Pulmonary artery endothelial cell (primary cell): ENCODE data around the gene FBN2. TPM values are rescaled to one million over a fixed set of nuclear protein-coding genes. Genes with fewer than 3 reads are reported as not detected.
"Not testable (repeated sequence)": the region's sequence is repeated elsewhere in the genome, so short reads cannot be mapped to it uniquely, and the experiment has no call there.

Experiments
- DNase-seq: peaks from one replicate; pipeline ENCODE4 v3.0.0-alpha.2; 2011; ENCODE audit warnings: low read depth, low spot score
- total RNA-seq: library from RNA; depleted of rRNA; stranded (reverse); fragments of >200 nt; gene quantifications from 2 replicates; pipeline ENCODE4 v1.2.3, GENCODE V29; 2014

The FBN2 gene
- total RNA-seq, 1 donor from 2014 or later: 73.7 TPM

DNA sequence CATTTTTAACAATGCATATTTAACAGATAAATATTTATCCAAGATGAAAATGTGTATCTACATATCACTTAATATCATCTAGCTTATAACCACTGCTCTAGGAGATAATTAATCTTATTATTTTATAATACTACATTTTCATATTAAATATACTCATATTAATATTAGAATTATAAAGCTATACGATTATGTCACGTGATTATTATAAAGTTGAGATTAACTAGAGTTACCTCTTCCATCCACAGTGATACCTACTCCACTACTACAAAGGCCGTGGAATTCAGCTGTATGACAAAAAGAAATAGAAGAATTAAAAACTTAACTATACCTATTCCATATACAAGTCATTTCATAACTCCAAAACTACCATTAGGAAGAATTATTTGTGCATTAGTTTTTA lies 171.9 kb downstream of the FBN2 start:
- DNase-seq: no peak

DNA sequence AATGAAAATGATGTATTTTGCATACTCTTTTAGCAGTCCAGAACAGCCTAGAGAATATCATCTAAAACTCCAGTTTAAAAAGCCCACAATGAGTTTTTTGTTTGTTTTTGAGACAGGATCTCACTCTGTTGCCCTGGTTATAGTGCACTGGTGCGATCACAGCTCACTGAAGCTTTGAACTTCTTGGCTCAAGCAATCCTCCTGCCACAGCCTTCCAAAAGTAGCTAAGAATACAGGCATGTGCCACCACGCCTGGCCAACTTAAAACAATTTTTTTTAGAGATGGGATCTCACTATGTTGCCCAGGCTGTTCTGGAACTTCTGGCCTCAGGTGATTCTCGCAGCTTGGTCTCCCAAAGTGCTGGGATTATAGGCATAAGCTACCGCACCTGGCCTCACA lies 175.7 kb downstream of the FBN2 start:
- DNase-seq: no peak

- DNase-seq: no peak
Measured at GRCh38 chr5:128358826-128359225, 179.2 kb downstream of the FBN2 start.

GRCh38 chr5:128357226-128357625 lies 180.8 kb downstream of the FBN2 start:
- no peak for DNase-seq

GRCh38 chr5:128355961-128356360 lies 182.1 kb downstream of the FBN2 start:
- DNase-seq: no peak

- no peak for DNase-seq
Measured at GRCh38 chr5:128353441-128354107, 184.5 kb downstream of the FBN2 start.

- no peak for DNase-seq
Measured at GRCh38 chr5:128350705-128351104, 187.3 kb downstream of the FBN2 start.

DNA sequence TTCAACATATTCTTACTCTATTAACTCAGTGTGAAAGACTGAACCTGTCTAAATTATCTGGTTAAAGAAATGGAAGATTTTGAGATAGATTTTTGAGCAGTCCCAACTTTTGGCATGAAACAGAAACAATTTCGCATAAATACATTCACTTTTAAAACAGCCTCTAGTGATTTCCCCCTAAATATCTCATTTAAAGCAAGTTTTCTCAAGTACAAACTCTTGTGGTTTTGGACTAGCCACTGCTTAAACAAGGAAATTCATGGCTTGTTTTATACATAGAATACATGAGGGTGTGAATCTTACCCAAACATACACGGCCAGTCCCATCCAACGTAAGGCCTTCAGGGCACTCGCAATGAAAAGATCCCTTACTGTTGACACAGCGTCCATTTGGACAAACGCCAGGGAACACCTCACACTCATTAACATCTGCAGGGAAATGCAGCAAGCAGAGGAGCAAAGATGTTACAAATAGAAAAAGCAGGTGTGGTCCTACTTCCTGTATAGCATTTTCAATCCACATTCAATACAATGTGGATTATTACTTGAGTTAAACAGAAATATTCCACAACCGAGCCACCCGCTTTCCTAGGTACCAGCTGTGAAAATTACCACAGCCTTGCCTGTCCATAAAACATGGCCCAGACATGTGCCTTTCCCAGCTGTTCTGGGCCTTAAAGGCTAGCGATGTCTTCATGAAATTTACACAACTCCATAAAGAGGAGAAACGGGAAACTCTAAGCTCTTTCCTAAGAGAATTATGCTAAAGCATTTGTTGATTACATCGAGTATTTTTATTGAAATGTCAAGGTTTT lies 188.8 kb downstream of the FBN2 start:
- DNase-seq: no peak

GRCh38 chr5:128346038-128346437 lies 192.0 kb downstream of the FBN2 start:
- DNase-seq: no peak

DNA sequence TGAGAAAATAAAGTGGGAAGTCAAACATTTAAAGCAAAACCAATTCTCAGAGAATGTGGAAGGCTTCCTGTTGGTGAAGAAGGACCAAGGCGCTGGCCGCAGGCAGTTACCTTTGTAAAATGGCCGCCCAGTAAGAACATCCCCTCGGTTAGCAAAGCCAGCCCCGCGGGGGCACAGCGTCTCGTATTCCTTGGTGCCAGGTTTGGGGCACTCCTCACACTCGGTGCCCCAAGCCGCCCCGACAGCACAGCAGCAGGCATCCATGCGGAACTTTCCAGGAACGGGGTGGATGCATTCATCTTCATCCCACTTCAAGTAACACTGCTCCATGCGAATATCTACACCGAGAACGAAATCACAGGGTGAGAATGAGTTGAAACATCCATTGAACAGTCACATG lies 192.8 kb downstream of the FBN2 start:
- DNase-seq: no peak

- no peak for DNase-seq
Measured at GRCh38 chr5:128343168-128343567, 194.9 kb downstream of the FBN2 start.

GRCh38 chr5:128341056-128341455 lies 197.0 kb downstream of the FBN2 start:
- DNase-seq: no peak

DNA sequence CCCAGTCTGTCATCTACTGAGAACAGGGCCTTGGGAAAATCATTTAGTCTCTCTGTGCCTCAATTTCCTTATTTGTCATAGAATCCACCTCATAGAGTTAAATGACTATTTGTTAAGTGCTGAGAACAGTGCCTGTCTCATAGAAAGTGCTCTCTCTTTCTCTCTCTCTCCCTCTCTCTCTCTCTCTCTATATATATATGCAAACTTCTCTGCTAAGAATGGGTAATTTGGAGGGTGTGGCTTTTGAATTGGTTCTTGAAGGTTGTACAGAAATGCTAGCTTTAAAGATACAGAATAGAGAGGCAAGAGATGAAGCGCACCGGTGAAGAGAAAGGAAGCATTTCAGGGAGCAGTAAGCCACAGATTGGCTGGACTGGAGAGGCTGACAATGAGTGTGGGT lies 197.4 kb downstream of the FBN2 start:
- DNase-seq: no peak

DNA sequence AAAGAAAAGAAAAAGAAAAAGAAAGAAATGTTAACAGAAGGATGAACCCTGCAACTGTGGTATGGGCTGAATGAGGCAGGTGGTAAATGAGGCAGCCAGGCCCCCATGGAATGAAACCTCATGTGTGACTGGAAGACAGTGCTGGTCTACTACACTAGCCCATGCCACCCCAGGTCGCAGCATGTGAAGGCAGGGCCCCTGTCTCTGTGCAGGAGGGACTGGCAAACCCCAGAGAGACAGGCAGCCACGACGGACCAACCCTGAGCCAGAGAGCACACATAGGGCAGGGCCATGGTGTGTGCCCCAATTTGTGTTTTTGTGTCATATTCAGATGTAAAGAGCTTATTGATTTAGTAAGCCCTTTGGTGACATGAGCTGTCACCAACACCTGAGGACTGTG lies 198.5 kb downstream of the FBN2 start:
- DNase-seq: no peak

DNA sequence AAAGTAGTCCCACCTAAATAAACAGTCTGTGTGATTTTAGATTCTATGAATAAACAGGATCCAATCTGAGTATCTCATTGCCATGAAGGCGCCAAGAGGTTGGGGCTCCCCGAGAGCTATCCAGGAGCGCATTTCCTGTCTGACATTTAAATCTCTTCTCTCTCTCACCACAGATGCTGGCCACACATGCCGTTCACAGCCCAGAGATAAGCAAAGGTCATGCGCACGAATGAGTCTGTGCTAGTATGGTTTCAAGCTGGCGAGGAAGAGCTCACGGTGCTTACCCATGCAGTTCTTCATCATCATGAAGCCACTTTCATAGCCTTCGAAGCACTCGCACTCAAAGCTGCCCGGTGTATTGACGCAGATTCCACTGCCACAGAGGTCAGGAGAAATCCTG lies 199.4 kb downstream of the FBN2 start:
- no peak for DNase-seq

DNA sequence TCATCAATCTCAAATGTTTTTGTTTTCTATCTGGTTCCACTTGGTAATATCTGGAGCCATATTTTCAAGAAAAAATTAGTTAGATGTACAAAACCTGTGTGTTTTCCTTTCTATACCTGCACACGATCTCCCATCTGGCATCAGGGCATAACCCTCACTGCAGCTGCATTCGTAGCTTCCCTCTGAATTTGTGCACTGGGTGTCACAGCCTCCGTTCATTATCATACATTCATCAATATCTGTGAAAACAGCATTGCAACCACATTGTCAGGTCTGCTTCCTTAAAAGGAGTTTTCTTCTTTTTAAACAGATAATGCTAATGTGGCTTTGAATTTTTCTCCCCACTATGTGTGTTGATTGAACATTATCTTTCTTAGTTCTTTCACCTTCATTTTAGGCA lies 202.7 kb downstream of the FBN2 start:
- no peak for DNase-seq

DNA sequence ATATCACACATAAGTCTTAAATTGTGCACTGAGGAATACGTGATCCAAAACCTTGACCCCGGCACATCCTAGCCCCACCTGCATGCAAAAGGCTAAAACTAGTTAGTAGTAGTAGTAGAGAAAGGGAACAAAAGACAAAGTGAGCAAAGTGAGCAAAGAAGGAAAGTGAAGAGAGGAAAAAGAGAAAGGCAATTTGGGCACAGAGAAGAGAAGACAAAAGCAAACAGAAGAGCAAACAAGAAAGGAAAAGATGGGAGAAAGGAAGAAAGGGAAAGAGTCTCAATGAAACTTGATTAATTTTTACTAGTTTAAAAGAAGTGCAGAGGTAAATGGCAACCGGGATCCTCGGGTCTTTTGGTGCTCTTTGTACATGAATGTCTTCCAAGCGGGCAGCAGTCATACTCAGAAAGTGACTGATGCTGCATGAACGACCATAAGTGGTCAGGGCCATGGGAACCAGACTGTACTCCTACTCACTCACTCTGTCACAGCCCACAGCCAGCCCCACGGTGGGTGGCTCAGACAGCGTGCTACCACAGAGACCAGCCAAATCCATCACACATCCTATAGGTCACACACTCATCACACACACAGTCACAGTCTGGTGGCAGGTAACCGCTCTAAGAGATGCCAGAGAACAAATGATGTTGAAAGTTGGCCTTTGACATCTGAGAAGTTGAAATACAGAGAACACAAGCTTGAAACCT lies 203.9 kb downstream of the FBN2 start:
- DNase-seq: no peak

GRCh38 chr5:128331261-128331660 lies 206.8 kb downstream of the FBN2 start:
- no peak for DNase-seq

DNA sequence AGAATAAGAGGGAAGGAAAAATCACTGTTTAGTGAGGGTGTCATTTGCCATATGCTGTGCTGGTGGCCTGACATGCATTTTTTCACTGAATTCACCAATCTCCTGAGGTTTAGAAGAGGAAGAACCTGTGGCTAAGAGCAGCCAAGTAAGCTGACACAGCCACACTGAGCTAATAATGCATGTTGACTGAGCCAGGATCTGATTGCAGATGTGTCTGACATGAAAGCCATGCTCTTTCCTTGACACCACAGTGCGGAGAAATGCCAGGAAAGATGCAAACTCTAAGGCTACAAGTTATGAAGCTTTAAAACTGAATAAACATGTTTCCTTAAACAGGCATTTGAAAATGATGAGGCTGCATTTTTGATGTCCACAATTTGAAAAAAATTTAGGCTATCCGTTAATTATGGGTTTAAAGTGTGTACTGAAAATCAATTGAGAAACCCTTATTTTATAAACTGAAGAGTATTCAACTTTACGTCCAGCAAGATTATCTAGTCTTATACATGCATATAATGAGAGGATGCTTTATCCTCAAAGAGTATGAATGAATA lies 208.6 kb downstream of the FBN2 start:
- no peak for DNase-seq

DNA sequence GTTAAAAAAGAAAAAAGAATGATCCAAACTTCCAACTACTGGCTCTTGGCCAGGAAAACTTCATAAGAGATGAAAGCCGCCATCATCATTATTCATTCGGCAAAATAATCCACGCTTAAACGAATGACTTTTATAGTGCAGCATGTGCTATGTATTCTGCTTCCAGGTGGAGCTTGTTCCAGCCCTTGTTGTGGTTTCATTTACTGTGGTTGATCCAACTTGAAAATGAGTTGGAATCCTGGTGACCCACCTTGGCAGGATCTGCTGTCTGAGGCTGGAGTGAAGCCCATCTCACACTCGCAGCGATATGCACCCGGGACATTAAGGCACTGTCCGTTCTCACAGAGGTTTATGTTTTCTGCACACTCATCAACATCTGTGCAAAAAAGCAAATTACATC lies 209.6 kb downstream of the FBN2 start:
- DNase-seq: no peak

DNA sequence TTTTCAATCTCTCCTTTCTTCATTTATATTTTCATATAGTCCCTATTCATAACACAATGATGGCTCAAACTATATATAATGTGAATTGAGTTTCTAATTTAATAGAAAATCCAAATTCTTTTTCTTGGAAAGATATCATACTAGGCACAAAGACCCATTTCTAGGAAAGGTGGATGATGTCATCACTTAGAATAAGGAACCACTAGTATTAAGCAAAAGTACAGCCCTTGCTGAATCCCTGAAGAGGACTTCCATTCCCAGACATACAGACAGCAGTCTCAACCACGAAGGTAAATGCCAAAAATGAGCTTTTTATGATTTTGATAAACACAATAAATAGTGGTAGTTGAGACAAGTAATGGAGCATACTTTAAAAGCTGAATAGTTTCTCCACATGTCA lies 210.0 kb downstream of the FBN2 start:
- DNase-seq: no peak

DNA sequence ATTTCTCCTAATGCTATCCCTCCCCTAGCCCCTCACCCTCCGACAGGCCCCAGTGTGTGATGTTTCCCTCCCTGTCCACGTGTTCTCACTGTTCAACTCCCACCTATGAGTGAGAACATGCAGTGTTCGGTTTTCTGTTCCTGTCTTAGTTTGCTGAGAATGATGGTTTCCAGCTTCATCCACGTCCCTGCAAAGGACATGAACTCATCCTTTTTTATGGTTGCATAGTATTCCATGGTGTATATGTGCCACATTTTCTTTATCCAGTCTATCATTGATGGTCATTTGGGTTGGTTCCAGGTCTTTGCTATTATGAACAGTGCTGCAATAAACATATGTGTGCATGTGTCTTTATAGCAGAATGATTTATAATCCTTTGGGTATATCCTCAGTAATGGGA lies 216.6 kb downstream of the FBN2 start:
- DNase-seq: not testable (repeated sequence)
